ENCODE results near the gene SPG21.

The SPG21 gene

GRCh38 chr15:64990168-64990470, 405 bp upstream of the SPG21 start:
- no peak for DNase-seq

GRCh38 chr15:64987136-64987535, 2.6 kb downstream of the SPG21 start:
- DNase-seq = no peak

GRCh38 chr15:64985366-64986033, 4.2 kb downstream of the SPG21 start:
- no peak for DNase-seq

- no peak for DNase-seq
Measured at GRCh38 chr15:64982472-64982871, 7.2 kb downstream of the SPG21 start.

GRCh38 chr15:64981812-64982431, 7.8 kb downstream of the SPG21 start:
- DNase-seq = no peak

GRCh38 chr15:64979252-64979710, 10.4 kb downstream of the SPG21 start:
- no peak for DNase-seq

GRCh38 chr15:64975390-64975789, 14.3 kb downstream of the SPG21 start:
- no peak for DNase-seq

- DNase-seq = no peak
Measured at GRCh38 chr15:64970698-64971097, 19.0 kb downstream of the SPG21 start.

GRCh38 chr15:64969401-64969800, 20.3 kb downstream of the SPG21 start:
- no peak for DNase-seq

GRCh38 chr15:64961013-64961412, 28.7 kb downstream of the SPG21 start:
- no peak for DNase-seq

GRCh38 chr15:64960153-64960552, 29.6 kb downstream of the SPG21 start:
- no peak for DNase-seq

GRCh38 chr15:64959128-64959527, 30.6 kb downstream of the SPG21 start:
- DNase-seq = no peak

- DNase-seq = no peak
Measured at GRCh38 chr15:64954395-64954794, 35.3 kb downstream of the SPG21 start.

- DNase-seq = no peak
Measured at GRCh38 chr15:64951777-64952418, 37.8 kb downstream of the SPG21 start.

- no peak for DNase-seq
Measured at GRCh38 chr15:64950888-64951287, 38.8 kb downstream of the SPG21 start.

GRCh38 chr15:64949383-64950186, 40.1 kb downstream of the SPG21 start:
- DNase-seq = no peak

- no peak for DNase-seq
Measured at GRCh38 chr15:64948916-64949315, 40.8 kb downstream of the SPG21 start.

- no peak for DNase-seq
Measured at GRCh38 chr15:64947211-64947610, 42.5 kb downstream of the SPG21 start.

- DNase-seq = no peak
Measured at GRCh38 chr15:64944961-64945360, 44.8 kb downstream of the SPG21 start.

GRCh38 chr15:64943512-64944225, 46.0 kb downstream of the SPG21 start:
- no peak for DNase-seq

GRCh38 chr15:64942356-64942755, 47.4 kb downstream of the SPG21 start:
- DNase-seq = no peak

GRCh38 chr15:64938192-64938591, 51.5 kb downstream of the SPG21 start:
- no peak for DNase-seq

- DNase-seq = no peak
Measured at GRCh38 chr15:64934023-64934422, 55.7 kb downstream of the SPG21 start.
